ENCODE measurements around the gene GALNT14.

DNA sequence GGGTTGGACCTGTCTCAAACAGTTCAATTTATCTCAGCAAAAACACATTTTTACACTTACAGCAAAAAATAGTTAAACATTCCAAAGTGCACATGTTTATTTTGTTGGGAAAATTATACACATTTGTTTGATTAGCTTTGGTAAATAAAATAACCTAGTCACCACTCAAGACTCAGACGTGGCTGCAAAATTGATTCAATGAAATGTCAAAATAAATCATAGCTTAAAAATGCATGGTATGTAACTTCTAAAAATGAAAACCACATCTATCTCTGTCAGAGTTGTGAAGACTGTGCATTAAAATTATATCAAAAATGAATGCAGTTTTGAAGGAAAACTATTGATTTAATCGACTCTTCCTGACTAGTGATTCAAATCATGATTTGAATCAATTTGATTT is 56.7 kb downstream of the GALNT14 start:
- TF ChIP-seq, protein P1, sequence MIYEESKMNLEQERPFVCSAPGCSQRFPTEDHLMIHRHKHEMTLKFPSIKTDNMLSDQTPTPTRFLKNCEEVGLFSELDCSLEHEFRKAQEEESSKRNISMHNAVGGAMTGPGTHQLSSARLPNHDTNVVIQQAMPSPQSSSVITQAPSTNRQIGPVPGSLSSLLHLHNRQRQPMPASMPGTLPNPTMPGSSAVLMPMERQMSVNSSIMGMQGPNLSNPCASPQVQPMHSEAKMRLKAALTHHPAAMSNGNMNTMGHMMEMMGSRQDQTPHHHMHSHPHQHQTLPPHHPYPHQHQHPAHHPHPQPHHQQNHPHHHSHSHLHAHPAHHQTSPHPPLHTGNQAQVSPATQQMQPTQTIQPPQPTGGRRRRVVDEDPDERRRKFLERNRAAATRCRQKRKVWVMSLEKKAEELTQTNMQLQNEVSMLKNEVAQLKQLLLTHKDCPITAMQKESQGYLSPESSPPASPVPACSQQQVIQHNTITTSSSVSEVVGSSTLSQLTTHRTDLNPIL (CRISPR knock-in tag; IDR thresholded peaks at IDR 0.05; ENCODE audit: low read depth): no peak
- TF ChIP-seq ESRRG (CRISPR knock-in tag; IDR thresholded peaks at IDR 0.05): no peak
- TF ChIP-seq, protein P2, sequence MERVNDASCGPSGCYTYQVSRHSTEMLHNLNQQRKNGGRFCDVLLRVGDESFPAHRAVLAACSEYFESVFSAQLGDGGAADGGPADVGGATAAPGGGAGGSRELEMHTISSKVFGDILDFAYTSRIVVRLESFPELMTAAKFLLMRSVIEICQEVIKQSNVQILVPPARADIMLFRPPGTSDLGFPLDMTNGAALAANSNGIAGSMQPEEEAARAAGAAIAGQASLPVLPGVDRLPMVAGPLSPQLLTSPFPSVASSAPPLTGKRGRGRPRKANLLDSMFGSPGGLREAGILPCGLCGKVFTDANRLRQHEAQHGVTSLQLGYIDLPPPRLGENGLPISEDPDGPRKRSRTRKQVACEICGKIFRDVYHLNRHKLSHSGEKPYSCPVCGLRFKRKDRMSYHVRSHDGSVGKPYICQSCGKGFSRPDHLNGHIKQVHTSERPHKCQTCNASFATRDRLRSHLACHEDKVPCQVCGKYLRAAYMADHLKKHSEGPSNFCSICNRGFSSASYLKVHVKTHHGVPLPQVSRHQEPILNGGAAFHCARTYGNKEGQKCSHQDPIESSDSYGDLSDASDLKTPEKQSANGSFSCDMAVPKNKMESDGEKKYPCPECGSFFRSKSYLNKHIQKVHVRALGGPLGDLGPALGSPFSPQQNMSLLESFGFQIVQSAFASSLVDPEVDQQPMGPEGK (CRISPR knock-in tag; IDR thresholded peaks at IDR 0.05; ENCODE audit: borderline replicate concordance): no peak
